Measurements from ENCODE around the gene CABP7. TPM values are rescaled to one million over a fixed set of nuclear protein-coding genes. Genes with fewer than 3 reads are reported as not detected.
A peak's percentile ranks its signal among the peaks of the same experiment; 100 is the strongest.

The CABP7 gene
- total and polyA plus RNA-seq, 5 donors = 0.02 TPM; not detected in 4

GRCh38 chr22:29724843-29725242, 5.0 kb downstream of the CABP7 start:
- Histone ChIP-seq H3K27me3 (ENCODE audit: control insufficient read depth, insufficient read depth) (no peaks in the 10 kb centered on the region), H3K4me1 (ENCODE audit: control insufficient read depth, insufficient read depth, low read length) (no peaks in the 10 kb centered on the region), H3K9me3 (ENCODE audit: control insufficient read depth, low read length) (no peaks in the 10 kb centered on the region), H3K27ac (ENCODE audit: low read length) (no peak overlapping the region), H3K4me3 (ENCODE audit: low read length) (no peak overlapping the region)
- ATAC-seq (no peak), DNase-seq (no peak)
- 44% methylated on average over 8 of the region's 8 CpGs for WGBS
- intact Hi-C loops (cut with DNase I) = no loop called here

DNA sequence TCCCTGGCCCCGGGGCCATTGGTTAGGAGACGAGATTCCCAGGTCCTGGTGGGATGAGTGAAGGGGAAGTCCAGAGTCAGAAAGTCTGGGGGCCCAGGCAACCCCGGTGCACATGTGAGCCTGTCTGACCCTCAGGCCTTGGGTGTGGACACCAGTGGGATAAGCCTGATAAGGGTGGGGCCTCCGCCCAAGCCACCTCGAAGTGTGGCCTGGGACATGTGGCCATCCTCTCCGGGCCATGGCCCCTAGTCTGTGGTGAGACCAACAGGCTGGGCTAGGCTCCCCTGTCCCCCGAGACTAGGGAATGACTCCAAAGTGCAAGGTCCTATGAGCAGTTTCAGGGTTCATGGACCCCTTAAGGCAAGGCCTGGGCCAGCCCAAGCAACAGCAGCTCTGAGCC, 6.3 kb downstream of the CABP7 start:
- H3K9me3 ChIP-seq (ENCODE audit: control insufficient read depth, low read length) = no peaks in the 10 kb centered on the region
- WGBS = 61% methylated on average over 7 of the region's 7 CpGs
- intact Hi-C loops (cut with DNase I) = no loop called here

DNA sequence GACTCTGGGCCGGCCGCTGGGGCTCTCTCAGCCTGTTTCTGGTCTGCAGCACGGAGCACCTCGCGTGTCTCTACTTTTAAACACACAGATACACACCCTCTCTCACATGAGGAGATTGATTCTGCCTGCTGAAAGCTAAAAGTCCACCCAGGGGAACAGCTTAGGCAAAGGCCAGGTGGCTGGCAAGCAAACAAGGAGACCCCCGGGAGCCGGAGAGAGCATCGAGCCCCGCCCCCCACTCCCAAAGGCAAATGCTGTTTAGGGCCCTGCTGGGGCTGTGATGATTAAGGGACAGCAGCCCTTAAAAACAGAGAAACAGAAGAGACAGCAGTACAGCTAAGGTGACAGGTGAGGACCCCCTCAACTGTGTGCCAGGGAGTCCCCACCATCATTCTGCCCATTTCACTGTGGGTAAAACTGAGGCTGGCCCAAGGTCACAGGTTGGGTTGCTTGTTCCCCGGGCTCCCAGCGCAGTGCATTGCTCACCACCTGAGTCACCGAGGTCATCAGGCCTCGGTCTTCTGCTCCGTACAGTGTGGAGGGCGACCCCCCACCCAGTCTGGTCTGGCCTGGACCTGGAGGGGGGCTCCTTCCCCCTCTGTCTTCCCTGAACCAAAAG, 6.8 kb downstream of the CABP7 start:
- ATAC-seq (no peak), DNase-seq (peak in 1 of 3 donors; percentile 54)
- Histone ChIP-seq H3K27me3 (ENCODE audit: control insufficient read depth, insufficient read depth) (no peaks in the 10 kb centered on the region), H3K4me3 (ENCODE audit: low read length) (no peak overlapping the region), H3K27ac (ENCODE audit: low read length) (no peak overlapping the region), H3K9me3 (ENCODE audit: control insufficient read depth, low read length) (no peaks in the 10 kb centered on the region), H3K4me1 (ENCODE audit: control insufficient read depth, insufficient read depth, low read length) (no peaks in the 10 kb centered on the region)
- intact Hi-C loops (cut with DNase I) = no loop called here
- WGBS = 36% methylated on average over 15 of the region's 15 CpGs

More for the DNA sequence above, 6.3 kb downstream of the CABP7 start:
- DNase-seq = no peak
- Histone ChIP-seq H3K27me3 (ENCODE audit: control insufficient read depth, insufficient read depth) (no peaks in the 10 kb centered on the region), H3K4me3 (ENCODE audit: low read length) (no peak overlapping the region), H3K4me1 (ENCODE audit: control insufficient read depth, insufficient read depth, low read length) (no peaks in the 10 kb centered on the region), H3K27ac (ENCODE audit: low read length) (no peak overlapping the region)
- ATAC-seq = no peak

DNA sequence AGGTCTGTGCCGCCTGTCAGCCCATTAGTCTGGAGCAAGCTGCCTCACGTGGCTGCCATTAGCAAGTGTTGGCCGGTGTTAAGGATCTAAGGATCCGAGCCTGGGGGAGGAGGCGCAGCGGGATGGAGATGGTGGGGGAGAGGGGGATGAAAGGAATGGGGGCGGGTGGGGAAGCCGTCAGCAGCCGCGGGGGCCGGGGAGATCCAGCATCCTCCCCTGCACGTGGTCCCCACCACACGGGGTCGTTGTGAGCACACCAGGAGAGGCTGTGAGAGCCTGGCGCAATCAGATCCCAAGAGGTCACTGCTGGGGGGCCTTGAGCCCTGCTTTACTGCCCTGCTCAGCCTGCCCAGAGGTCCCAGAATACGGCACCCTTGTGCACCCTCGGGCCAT, 7.3 kb downstream of the CABP7 start:
- Histone ChIP-seq H3K4me3 (ENCODE audit: low read length) (no peak overlapping the region), H3K4me1 (ENCODE audit: control insufficient read depth, insufficient read depth, low read length) (no peaks in the 10 kb centered on the region), H3K27me3 (ENCODE audit: control insufficient read depth, insufficient read depth) (no peaks in the 10 kb centered on the region), H3K9me3 (ENCODE audit: control insufficient read depth, low read length) (no peaks in the 10 kb centered on the region), H3K27ac (ENCODE audit: low read length) (no peak overlapping the region)
- 5% methylated on average over 17 of the region's 17 CpGs for WGBS
- intact Hi-C loops (cut with DNase I) = no loop called here
- ATAC-seq (peak; percentile 56 to 60), DNase-seq (peak; percentile 67 to 85 (median 73))

DNA sequence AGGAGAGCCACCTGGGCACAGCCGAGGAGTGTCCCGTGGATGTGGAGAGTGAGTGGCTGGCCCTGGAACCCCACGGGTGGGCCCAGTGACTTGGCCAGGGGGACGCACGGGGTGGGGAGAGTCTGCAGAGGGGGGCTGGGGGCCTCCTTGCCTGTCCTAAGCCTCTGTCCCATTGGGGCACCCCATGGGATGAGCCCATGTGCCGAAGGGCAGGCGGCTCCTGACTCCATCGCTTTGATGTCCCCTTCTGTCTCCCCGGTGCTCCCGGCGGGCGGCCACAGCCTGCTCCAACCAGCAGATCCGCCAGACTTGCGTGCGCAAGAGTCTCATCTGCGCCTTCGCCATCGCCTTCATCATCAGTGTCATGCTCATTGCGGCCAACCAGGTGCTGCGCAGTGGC, 9.4 kb downstream of the CABP7 start:
- no peak overlapping the region for H3K4me3 ChIP-seq (ENCODE audit: low read length)
- no peak overlapping the region for H3K27ac ChIP-seq (ENCODE audit: low read length)
- H3K27me3 ChIP-seq (ENCODE audit: control insufficient read depth, insufficient read depth) = no peaks in the 10 kb centered on the region
- 93% methylated on average over 20 of the region's 20 CpGs for WGBS
- no peaks in the 10 kb centered on the region for H3K9me3 ChIP-seq (ENCODE audit: control insufficient read depth, low read length)
- H3K4me1 ChIP-seq (ENCODE audit: control insufficient read depth, insufficient read depth, low read length) = no peaks in the 10 kb centered on the region
- intact Hi-C loops (cut with DNase I) = no loop called here
- no peak for DNase-seq
- no peak for ATAC-seq

DNA sequence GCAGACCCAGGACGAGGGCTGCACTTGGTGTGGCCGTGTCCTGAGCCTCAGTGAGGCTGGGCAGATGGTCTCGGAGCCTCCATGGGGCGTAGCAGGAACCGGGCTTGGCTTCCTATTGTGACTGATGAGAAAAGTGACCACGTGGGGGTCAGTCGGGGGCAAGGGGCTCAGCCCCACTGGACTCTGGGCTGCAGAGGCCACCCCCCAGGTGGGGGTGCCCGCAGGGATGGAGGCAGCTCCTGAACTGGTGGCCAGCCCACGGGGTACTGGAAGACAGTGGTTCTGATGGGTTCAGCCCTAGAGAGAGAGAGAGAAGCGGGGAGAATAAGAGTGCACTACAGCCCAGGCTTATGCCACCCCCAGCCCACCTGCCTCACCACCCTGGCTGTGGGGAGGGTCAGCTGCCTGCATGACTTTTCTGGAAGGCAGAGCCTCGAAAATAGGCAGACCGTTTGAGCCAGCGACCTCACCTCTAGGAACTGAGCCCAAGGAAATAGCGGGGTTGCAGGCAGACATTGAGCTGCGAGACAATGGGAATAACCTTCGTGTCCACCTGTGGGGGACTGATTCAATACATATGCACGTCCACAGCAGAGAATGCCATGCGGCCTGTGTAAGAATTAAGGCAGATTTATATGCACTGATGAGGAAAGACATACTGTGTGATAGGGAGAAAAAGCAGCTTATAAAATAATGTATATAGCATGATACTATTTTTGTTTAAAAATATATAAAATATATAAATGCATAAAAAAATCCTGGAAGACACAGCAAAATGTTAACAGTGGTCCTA, 11.5 kb downstream of the CABP7 start:
- no peaks in the 10 kb centered on the region for H3K4me1 ChIP-seq (ENCODE audit: control insufficient read depth, insufficient read depth, low read length)
- H3K27ac ChIP-seq (ENCODE audit: low read length) = no peak overlapping the region
- ATAC-seq (no peak), DNase-seq (no peak)
- intact Hi-C loops (cut with DNase I) = no loop called here
- 81% methylated on average over 18 of the region's 18 CpGs for WGBS
- no peaks in the 10 kb centered on the region for H3K27me3 ChIP-seq (ENCODE audit: control insufficient read depth, insufficient read depth)
- H3K9me3 ChIP-seq (ENCODE audit: control insufficient read depth, low read length) = no peaks in the 10 kb centered on the region
- H3K4me3 ChIP-seq (ENCODE audit: low read length) = no peak overlapping the region

DNA sequence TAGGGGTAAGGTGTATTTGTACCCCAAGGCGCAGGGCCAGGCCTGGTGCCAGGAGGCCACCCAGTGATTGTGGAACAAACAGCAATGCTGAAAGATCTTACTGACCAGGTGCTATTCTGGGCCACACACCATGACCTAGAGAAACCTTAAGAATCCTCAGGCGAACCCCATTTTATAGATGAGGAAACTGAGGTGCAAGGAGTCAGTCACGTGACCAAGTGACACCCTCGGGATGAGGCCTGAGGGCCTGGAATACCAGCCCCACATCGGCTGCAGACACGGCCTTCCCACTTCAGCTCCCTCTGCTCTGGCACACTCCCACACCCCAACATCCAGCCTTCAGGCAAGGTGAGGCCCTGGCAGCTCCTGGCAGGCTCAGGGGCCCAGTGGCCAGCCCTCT, 13.1 kb downstream of the CABP7 start:
- no peaks in the 10 kb centered on the region for H3K4me1 ChIP-seq (ENCODE audit: control insufficient read depth, insufficient read depth, low read length)
- intact Hi-C loops (cut with DNase I) = no loop called here
- H3K27me3 ChIP-seq (ENCODE audit: control insufficient read depth, insufficient read depth) = no peaks in the 10 kb centered on the region
- no peak for DNase-seq
- H3K4me3 ChIP-seq (ENCODE audit: low read length) = no peak overlapping the region
- no peak for ATAC-seq
- WGBS = 91% methylated on average over 6 of the region's 6 CpGs
- H3K27ac ChIP-seq (ENCODE audit: low read length) = no peak overlapping the region
- no peaks in the 10 kb centered on the region for H3K9me3 ChIP-seq (ENCODE audit: control insufficient read depth, low read length)

DNA sequence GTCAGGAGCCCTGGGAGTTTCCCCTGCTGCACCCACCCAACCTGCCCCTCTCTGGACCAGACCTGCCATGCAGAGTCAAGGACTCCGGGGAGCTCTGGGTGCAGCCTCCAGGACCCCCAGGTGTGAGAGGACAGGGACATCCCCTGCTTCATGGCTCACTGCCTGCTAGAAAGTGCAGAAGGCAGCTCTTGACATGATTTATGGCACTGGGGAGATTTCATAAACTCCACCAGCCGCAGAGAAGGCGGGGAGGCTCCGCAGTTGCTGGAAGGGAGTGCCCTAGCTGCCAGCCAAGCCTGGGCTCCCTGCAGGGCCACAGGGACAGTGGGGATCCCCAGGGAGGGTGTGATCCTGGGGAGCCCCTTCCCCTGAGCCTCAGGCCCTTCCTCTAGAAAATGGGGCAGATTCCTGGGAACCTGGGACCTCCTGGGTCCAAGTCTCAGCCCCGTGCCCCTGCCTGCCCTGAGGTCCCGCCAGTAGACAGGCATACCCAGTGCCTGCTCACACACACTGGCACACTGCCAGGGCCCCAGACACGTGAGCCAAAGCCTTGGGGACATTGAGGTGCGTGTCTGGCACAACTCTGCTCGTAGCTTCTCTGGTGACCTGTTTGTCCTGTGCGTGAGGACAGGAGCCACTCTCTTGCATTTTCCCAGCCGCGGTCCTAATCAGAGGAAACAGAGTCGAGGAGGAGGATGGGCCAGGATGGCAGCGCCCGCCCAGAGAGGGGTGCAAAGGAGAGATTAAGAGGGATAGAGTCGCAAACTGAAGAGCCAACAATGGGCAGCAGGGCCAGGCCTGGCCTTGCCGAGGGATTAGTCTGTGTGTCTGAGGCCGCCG, 13.8 kb downstream of the CABP7 start:
- H3K9me3 ChIP-seq (ENCODE audit: control insufficient read depth, low read length) = no peaks in the 10 kb centered on the region
- 67% methylated on average over 19 of the region's 19 CpGs for WGBS
- H3K27me3 ChIP-seq (ENCODE audit: control insufficient read depth, insufficient read depth) = no peaks in the 10 kb centered on the region
- no peak overlapping the region for H3K27ac ChIP-seq (ENCODE audit: low read length)
- H3K4me1 ChIP-seq (ENCODE audit: control insufficient read depth, insufficient read depth, low read length) = no peaks in the 10 kb centered on the region
- no peak overlapping the region for H3K4me3 ChIP-seq (ENCODE audit: low read length)
- no peak for ATAC-seq
- intact Hi-C loops (cut with DNase I) = no loop called here
- peak in 1 of 3 donors; percentile 67 for DNase-seq

DNA sequence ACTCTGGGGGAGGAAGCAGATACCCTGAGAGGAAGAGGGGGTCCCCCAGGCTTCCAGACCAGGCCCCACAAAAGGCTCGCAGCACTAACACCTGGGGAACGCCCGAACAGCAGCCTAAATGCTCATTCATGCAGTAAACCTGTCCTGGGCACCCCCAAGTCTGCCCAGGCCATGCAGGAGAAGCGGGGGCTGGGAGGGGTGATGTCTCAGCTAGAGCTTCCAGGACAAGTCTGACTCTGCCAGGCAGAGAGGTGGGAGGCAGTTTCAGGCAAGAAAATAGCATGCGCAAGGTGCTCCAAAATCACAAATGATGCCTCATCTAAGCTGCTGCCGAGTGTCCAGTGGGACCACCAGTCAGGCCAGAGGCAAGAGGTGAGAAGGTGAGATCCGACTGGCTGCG, 14.6 kb downstream of the CABP7 start:
- Histone ChIP-seq H3K9me3 (ENCODE audit: control insufficient read depth, low read length) (no peaks in the 10 kb centered on the region), H3K27me3 (ENCODE audit: control insufficient read depth, insufficient read depth) (no peaks in the 10 kb centered on the region), H3K27ac (ENCODE audit: low read length) (no peak overlapping the region), H3K4me1 (ENCODE audit: control insufficient read depth, insufficient read depth, low read length) (no peaks in the 10 kb centered on the region), H3K4me3 (ENCODE audit: low read length) (no peak overlapping the region)
- intact Hi-C loops (cut with DNase I) = no loop called here
- WGBS = 90% methylated on average over 8 of the region's 8 CpGs
- DNase-seq = no peak
- no peak for ATAC-seq

DNA sequence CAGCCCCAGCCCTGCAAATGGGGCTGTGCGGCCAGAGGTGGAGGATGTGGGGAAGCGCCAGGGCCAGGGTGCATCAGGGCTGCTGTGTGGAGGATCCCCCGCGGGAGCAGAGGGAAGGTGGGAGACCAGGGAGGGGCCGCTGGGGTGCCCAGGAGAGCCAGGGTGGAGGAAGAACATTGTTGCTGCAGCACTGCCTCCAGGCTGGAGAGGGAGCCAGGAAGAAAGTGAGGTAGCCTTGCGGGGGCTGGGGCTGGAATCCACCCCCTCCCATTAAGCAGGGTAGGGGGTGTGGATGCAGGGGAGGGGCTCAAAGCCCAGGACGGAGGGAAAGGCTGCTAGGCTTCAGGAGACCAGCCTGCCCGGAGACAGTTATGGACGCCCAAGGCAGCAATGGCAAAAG, 15.0 kb downstream of the CABP7 start:
- Histone ChIP-seq H3K9me3 (ENCODE audit: control insufficient read depth, low read length) (no peaks in the 10 kb centered on the region), H3K27ac (ENCODE audit: low read length) (no peak overlapping the region), H3K27me3 (ENCODE audit: control insufficient read depth, insufficient read depth) (no peaks in the 10 kb centered on the region), H3K4me3 (ENCODE audit: low read length) (no peak overlapping the region), H3K4me1 (ENCODE audit: control insufficient read depth, insufficient read depth, low read length) (no peaks in the 10 kb centered on the region)
- intact Hi-C loops (cut with DNase I) = no loop called here
- no peak for ATAC-seq
- WGBS = 70% methylated on average over 9 of the region's 9 CpGs
- no peak for DNase-seq

- DNase-seq = no peak
- ATAC-seq = no peak
- no peaks in the 10 kb centered on the region for H3K27me3 ChIP-seq (ENCODE audit: control insufficient read depth, insufficient read depth)
- H3K27ac ChIP-seq (ENCODE audit: low read length) = no peak overlapping the region
- intact Hi-C loops (cut with DNase I) = no loop called here
- H3K4me3 ChIP-seq (ENCODE audit: low read length) = no peak overlapping the region
- no peaks in the 10 kb centered on the region for H3K9me3 ChIP-seq (ENCODE audit: control insufficient read depth, low read length)
- 73% methylated on average over 1 of the region's 1 CpG for WGBS
- H3K4me1 ChIP-seq (ENCODE audit: control insufficient read depth, insufficient read depth, low read length) = no peaks in the 10 kb centered on the region
Observed at GRCh38 chr22:29735416-29735815, 15.6 kb downstream of the CABP7 start.

Measured in right cardiac atrium (tissue), 5 donors.